HCT116 (cell line): ENCODE results near the gene PRICKLE2.

Experiments used
- EZH2phosphoT487 ChIP-seq: fragments of 200-600 bp; IDR thresholded peaks from 2 replicates; pipeline ENCODE4 v1.6.1; 2018; ENCODE audit warnings: antibody characterized with exemption, borderline replicate concordance
- POLR2A ChIP-seq: IDR thresholded peaks from 2 replicates; pipeline ENCODE4 v1.7.0; 2011; ENCODE audit warnings: borderline replicate concordance; ENCODE audit not compliant: insufficient read depth, insufficient read length; ENCODE audit errors: extremely low read depth
- SIN3A ChIP-seq: IDR thresholded peaks from 2 replicates; pipeline ENCODE4 v1.6.1; 2012; ENCODE audit warnings: low read depth
- ZFX ChIP-seq: fragments of 450-650 bp; IDR thresholded peaks from 2 replicates; pipeline ENCODE4 v1.6.1; 2017
- ZNF274 ChIP-seq: fragments of 200-500 bp; sonication (Bioruptor generic); IDR thresholded peaks from 2 replicates; pipeline ENCODE4 v1.6.1; 2014; ENCODE audit warnings: mild to moderate bottlenecking, low read depth, low read length, inconsistent platforms
- TF ChIP-seq, protein P1 (sequence below), 3 experiments: fragments of 200-600 bp in 1 of 3; sonication (generic) in 1 of 3; IDR thresholded peaks in 2 of 3; conservative IDR thresholded peaks in 1 of 3; 2 replicates each; pipeline ENCODE4 v1.5.1; 2012 to 2017; ENCODE audit warnings: low read depth in 2 of 3, low read length in 2 of 3, antibody characterized with exemption in 1 of 3, borderline replicate concordance in 1 of 3, control low read depth in 1 of 3, mild to moderate bottlenecking in 1 of 3, mixed read lengths in 1 of 3, mixed run types in 1 of 3, moderate library complexity in 1 of 3; ENCODE audit not compliant: insufficient read depth in 1 of 3
- TF ChIP-seq, protein P2 (sequence below): IDR thresholded peaks from 2 replicates; pipeline ENCODE4 v1.6.1; 2012; ENCODE audit warnings: low read depth

DNA sequence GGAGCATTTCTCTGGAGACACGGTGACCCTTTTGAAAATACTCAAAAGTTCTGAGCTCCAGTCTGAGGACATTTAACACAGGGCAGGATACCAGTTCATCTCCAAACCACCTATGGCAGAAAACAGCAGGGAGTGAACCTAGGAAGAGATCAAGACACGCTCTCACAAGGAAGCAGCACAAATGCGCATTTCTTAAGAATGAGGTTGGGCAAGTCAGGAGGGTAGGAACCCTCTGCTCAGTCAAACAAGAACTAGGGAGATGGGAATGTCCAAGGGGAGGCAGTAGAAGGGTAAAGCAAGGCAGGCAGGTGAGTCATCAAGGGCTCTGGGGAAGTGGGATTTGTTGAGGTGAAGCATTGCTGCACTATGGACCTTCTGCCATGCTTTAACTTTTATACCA, 141.7 kb downstream of the PRICKLE2 start:
- TF ChIP-seq EZH2phosphoT487 (no peak), POLR2A (no peak), ZNF274 (no peak), SIN3A (no peak), ZFX (no peak)
- TF ChIP-seq, protein P1, sequence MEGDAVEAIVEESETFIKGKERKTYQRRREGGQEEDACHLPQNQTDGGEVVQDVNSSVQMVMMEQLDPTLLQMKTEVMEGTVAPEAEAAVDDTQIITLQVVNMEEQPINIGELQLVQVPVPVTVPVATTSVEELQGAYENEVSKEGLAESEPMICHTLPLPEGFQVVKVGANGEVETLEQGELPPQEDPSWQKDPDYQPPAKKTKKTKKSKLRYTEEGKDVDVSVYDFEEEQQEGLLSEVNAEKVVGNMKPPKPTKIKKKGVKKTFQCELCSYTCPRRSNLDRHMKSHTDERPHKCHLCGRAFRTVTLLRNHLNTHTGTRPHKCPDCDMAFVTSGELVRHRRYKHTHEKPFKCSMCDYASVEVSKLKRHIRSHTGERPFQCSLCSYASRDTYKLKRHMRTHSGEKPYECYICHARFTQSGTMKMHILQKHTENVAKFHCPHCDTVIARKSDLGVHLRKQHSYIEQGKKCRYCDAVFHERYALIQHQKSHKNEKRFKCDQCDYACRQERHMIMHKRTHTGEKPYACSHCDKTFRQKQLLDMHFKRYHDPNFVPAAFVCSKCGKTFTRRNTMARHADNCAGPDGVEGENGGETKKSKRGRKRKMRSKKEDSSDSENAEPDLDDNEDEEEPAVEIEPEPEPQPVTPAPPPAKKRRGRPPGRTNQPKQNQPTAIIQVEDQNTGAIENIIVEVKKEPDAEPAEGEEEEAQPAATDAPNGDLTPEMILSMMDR (IDR thresholded peaks at IDR 0.05 in 2 of 3, conservative IDR thresholded peaks at IDR 0.05 in 1 of 3; ENCODE audit: borderline replicate concordance in 1 of 3, insufficient read depth in 1 of 3, low read depth in 2 of 3, low read length in 2 of 3) = no peak
- TF ChIP-seq, protein P2, sequence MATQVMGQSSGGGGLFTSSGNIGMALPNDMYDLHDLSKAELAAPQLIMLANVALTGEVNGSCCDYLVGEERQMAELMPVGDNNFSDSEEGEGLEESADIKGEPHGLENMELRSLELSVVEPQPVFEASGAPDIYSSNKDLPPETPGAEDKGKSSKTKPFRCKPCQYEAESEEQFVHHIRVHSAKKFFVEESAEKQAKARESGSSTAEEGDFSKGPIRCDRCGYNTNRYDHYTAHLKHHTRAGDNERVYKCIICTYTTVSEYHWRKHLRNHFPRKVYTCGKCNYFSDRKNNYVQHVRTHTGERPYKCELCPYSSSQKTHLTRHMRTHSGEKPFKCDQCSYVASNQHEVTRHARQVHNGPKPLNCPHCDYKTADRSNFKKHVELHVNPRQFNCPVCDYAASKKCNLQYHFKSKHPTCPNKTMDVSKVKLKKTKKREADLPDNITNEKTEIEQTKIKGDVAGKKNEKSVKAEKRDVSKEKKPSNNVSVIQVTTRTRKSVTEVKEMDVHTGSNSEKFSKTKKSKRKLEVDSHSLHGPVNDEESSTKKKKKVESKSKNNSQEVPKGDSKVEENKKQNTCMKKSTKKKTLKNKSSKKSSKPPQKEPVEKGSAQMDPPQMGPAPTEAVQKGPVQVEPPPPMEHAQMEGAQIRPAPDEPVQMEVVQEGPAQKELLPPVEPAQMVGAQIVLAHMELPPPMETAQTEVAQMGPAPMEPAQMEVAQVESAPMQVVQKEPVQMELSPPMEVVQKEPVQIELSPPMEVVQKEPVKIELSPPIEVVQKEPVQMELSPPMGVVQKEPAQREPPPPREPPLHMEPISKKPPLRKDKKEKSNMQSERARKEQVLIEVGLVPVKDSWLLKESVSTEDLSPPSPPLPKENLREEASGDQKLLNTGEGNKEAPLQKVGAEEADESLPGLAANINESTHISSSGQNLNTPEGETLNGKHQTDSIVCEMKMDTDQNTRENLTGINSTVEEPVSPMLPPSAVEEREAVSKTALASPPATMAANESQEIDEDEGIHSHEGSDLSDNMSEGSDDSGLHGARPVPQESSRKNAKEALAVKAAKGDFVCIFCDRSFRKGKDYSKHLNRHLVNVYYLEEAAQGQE = no peak
